ENCODE results near the gene FCN2. TPM values are rescaled to one million over a fixed set of nuclear protein-coding genes. Genes with fewer than 3 reads are reported as not detected.
"Not testable (repeated sequence)": the region's sequence is repeated elsewhere in the genome, so short reads cannot be mapped to it uniquely, and the experiment has no call there.

The FCN2 gene
- total RNA-seq, 4 donors from 2014 or later: 0.49 TPM; not detected in 3

DNA sequence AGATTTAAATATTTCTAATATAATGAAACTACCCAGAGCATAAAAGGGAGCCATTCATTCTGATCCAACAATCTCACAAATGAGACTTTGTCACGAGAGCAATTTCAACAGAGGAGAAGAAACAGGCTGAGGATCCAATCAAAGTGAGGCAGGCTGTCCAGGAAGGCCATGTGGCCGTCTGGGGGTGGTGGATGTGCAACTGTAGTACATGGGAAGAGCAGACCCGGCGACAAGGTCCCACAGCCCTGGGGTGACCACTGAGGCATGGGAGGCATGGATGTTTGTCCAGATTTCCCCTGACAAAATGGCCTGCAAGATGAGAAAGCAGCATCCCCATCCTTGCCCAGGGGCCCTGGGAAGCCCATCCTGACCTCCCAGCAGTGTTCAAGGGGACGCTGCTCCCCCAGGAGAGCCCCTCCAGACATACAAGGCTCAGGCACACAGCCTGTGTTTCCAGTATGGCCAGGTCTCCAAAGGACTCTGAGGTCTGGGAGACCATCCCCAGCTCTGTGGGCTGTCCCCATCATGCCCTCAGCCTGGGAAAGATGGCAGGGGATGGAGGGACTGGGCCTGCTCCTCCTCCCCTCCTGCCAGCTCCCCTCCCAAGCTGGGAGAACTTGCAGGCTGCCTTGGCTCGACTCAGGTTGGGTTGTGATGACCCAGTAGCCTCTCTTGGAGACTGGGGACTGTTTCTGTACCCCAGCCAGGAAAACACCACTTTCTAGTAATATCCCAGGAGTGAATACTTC lies 27.5 kb upstream of the FCN2 start:
- Histone ChIP-seq H3K9me3 (no peaks in the 10 kb centered on the region), H3K27ac (no peak overlapping the region), H3K4me1 (no peaks in the 10 kb centered on the region), H3K27me3 (no peaks in the 10 kb centered on the region), H3K4me3 (no peak overlapping the region), H3K36me3 (no peaks in the 10 kb centered on the region)
- DNase-seq: no peak
- no peak for TF ChIP-seq POLR2A (IDR thresholded peaks at IDR 0.05)
- TF ChIP-seq, protein P1, sequence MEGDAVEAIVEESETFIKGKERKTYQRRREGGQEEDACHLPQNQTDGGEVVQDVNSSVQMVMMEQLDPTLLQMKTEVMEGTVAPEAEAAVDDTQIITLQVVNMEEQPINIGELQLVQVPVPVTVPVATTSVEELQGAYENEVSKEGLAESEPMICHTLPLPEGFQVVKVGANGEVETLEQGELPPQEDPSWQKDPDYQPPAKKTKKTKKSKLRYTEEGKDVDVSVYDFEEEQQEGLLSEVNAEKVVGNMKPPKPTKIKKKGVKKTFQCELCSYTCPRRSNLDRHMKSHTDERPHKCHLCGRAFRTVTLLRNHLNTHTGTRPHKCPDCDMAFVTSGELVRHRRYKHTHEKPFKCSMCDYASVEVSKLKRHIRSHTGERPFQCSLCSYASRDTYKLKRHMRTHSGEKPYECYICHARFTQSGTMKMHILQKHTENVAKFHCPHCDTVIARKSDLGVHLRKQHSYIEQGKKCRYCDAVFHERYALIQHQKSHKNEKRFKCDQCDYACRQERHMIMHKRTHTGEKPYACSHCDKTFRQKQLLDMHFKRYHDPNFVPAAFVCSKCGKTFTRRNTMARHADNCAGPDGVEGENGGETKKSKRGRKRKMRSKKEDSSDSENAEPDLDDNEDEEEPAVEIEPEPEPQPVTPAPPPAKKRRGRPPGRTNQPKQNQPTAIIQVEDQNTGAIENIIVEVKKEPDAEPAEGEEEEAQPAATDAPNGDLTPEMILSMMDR (IDR thresholded peaks at IDR 0.05): no peak
- intact Hi-C loops (cut with DNase I; ENCODE audit: low total_unique reads): no loop called here

DNA sequence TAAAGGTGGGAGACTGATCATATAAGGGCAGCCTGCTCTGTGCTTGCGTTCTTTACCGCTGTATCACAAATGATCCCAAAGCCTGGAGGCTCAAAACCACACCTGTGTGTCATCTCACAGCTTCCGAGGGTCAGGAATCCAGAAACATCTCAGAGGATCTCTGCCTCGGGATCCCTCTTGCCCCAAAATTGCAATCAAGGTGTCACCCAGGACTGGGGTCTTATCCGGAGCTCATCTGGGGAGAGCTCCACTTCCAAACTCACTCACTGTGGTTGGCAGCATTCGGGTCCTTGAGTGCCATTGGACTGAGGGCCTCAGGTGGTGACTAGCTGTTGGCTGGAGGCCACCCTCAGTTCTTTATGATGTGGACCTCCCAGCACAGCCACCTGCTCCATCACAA lies 26.7 kb upstream of the FCN2 start:
- Histone ChIP-seq H3K27ac (no peak overlapping the region), H3K9me3 (no peaks in the 10 kb centered on the region), H3K4me3 (no peak overlapping the region), H3K27me3 (no peaks in the 10 kb centered on the region), H3K36me3 (no peaks in the 10 kb centered on the region), H3K4me1 (no peaks in the 10 kb centered on the region)
- TF ChIP-seq POLR2A (IDR thresholded peaks at IDR 0.05): no peak
- TF ChIP-seq, protein P1 (IDR thresholded peaks at IDR 0.05): no peak
- no peak for DNase-seq
- intact Hi-C loops (cut with DNase I; ENCODE audit: low total_unique reads): no loop called here

DNA sequence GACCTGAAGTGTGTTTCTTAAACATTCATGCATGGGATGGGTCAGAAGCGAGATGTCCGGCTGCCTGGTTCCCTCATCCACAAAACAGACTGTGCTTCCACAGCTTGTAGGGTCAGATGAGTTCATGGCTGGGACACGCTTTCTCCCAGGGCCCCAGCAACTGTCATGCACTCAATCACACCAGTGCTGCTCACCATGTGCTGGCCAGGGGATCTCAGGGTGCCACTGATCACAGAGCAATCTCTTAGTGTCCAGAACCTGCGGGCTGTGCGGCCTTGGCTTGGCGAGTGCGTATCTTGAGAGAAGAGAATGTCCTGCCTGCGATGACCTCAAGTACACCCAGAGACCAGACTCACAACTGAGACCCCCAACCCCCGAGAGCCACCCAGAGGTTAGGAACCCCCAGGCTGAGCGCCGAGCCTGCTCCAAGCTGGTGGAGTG lies 26.0 kb upstream of the FCN2 start:
- H3K9me3 ChIP-seq: no peaks in the 10 kb centered on the region
- H3K27ac ChIP-seq: no peak overlapping the region
- H3K27me3 ChIP-seq: no peaks in the 10 kb centered on the region
- no peak for DNase-seq
- intact Hi-C loops (cut with DNase I; ENCODE audit: low total_unique reads): no loop called here
- no peaks in the 10 kb centered on the region for H3K36me3 ChIP-seq
- H3K4me3 ChIP-seq: no peak overlapping the region
- TF ChIP-seq POLR2A (IDR thresholded peaks at IDR 0.05): no peak
- TF ChIP-seq, protein P1 (IDR thresholded peaks at IDR 0.05): no peak
- no peaks in the 10 kb centered on the region for H3K4me1 ChIP-seq

DNA sequence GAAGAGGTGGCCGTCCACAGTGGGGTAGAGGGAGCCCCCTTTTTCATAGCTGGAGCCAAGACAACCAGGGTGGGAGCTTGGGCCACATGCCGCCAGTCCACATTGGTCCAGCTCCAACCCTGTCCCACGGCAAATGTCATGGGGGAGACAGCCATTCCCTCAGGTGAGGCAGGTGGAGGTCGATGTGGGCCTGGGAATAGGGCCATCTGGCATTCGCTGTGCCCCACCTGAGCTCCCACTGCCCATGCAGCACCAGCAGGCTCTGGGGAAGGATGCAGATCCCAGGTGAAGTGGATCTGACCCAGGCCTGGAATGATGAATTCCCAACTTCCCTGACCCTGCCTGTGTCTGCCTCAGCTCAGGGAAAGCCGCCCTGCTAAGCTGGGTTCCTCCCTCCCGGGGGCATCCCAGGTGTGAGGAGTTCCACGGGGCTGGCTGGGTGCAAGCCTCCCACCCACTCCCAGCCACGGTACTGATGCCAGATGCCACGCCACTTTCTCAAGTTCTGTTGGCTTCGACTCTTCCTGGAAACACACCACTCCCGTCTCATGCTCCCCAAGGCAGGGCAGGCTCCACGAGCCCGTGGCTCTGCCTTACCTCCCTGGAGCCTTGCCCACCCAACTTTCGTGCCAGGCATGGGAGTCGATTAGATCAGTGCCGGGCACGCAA lies 25.2 kb upstream of the FCN2 start:
- Histone ChIP-seq H3K27ac (no peak overlapping the region), H3K27me3 (no peaks in the 10 kb centered on the region), H3K4me3 (no peak overlapping the region), H3K9me3 (no peaks in the 10 kb centered on the region), H3K36me3 (no peaks in the 10 kb centered on the region), H3K4me1 (no peaks in the 10 kb centered on the region)
- intact Hi-C loops (cut with DNase I; ENCODE audit: low total_unique reads): no loop called here
- no peak for DNase-seq
- TF ChIP-seq, protein P1 (IDR thresholded peaks at IDR 0.05): no peak
- no peak for TF ChIP-seq POLR2A (IDR thresholded peaks at IDR 0.05)

DNA sequence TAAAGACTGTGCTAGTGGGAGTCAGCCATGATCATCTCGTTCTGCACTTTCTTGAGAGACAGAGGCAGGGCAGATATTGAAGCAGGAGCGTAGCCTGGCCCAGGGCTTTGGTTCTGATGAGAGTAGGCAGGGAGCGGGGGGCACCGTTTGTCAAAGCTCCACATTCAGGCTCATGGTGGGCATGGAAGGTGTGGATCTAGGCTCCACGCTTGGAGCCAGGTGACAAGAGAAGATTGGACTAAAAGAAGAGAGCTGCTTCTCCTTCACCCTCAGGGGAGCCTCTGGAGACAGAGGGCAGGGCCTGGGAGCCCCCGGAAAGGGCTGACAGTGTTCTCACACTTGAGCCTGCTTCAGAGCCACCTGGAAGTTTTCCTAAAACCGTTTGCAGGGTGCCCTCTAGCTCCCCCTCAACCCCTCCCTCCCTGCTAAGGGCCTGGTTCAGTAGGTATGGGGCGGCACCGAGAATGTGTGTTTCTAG lies 24.7 kb upstream of the FCN2 start:
- DNase-seq: no peak
- intact Hi-C loops (cut with DNase I; ENCODE audit: low total_unique reads): no loop called here

DNA sequence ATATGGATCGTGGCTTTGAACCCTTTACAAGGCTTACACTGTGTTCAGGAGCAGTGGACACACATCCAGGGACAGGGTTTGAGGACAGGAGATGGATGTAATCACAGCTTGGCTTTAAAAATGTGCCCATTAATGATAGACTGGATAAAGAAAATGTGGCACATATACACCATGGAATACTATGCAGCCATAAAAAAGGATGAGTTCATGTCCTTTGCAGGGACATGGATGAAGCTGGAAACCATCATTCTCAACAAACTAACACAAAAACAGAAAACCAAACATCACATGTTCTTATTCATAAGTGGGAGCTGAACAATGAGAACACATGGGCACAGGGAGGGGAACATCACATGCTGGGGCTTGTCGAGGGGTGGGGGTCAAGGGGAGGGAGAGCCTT lies 23.2 kb upstream of the FCN2 start:
- DNase-seq; H3K4me1 ChIP-seq; H3K36me3 ChIP-seq; H3K27ac ChIP-seq; H3K9me3 ChIP-seq; H3K4me3 ChIP-seq; intact Hi-C loops (cut with DNase I; ENCODE audit: low total_unique reads); H3K27me3 ChIP-seq: not testable (repeated sequence)

More for the DNA sequence above, 24.7 kb upstream of the FCN2 start:
- no peaks in the 10 kb centered on the region for H3K36me3 ChIP-seq
- no peak overlapping the region for H3K27ac ChIP-seq
- no peaks in the 10 kb centered on the region for H3K9me3 ChIP-seq
- H3K4me3 ChIP-seq: no peak overlapping the region
- H3K27me3 ChIP-seq: no peaks in the 10 kb centered on the region
- H3K4me1 ChIP-seq: no peaks in the 10 kb centered on the region
- TF ChIP-seq POLR2A (IDR thresholded peaks at IDR 0.05): no peak
- TF ChIP-seq, protein P1 (IDR thresholded peaks at IDR 0.05): no peak
